ENCODE results near the gene EGR4. TPM values are rescaled to one million over a fixed set of nuclear protein-coding genes. Genes with fewer than 3 reads are reported as not detected.
A peak's percentile ranks its signal among the peaks of the same experiment; 100 is the strongest.

Gene EGR4
- total RNA-seq (2014; rRNA removed; shearing (Covaris generic)) = not detected in 2 replicates

GRCh38 chr2:73293534-73294171 lies at the start of gene EGR4:
Gene EGR4, minus strand, starts transcription at chr2:73293548. Its CDS starts 231 bp downstream, at chr2:73293317.
- DNase-seq (ENCODE audit: low read depth) = peak; percentile 37

- DNase-seq (ENCODE audit: low read depth) = no peak
Measured at GRCh38 chr2:73341039-73341438, 47.7 kb upstream of the EGR4 start.

GRCh38 chr2:73339201-73339600 lies 45.9 kb upstream of the EGR4 start:
- no peak for DNase-seq (ENCODE audit: low read depth)

GRCh38 chr2:73337828-73338227 lies 44.5 kb upstream of the EGR4 start:
- DNase-seq (ENCODE audit: low read depth) = no peak

- DNase-seq (ENCODE audit: low read depth) = no peak
Measured at GRCh38 chr2:73334620-73335019, 41.3 kb upstream of the EGR4 start.

GRCh38 chr2:73334045-73334444 lies 40.7 kb upstream of the EGR4 start:
- no peak for DNase-seq (ENCODE audit: low read depth)

GRCh38 chr2:73333564-73333963 lies 40.2 kb upstream of the EGR4 start:
- no peak for DNase-seq (ENCODE audit: low read depth)

GRCh38 chr2:73324126-73324725 lies 30.9 kb upstream of the EGR4 start:
- DNase-seq (ENCODE audit: low read depth) = no peak

- DNase-seq (ENCODE audit: low read depth) = no peak
Measured at GRCh38 chr2:73323551-73323950, 30.2 kb upstream of the EGR4 start.

- DNase-seq (ENCODE audit: low read depth) = no peak
Measured at GRCh38 chr2:73314441-73314840, 21.1 kb upstream of the EGR4 start.

- no peak for DNase-seq (ENCODE audit: low read depth)
Measured at GRCh38 chr2:73307720-73308119, 14.4 kb upstream of the EGR4 start.

- DNase-seq (ENCODE audit: low read depth) = no peak
Measured at GRCh38 chr2:73301636-73302035, 8.3 kb upstream of the EGR4 start.

GRCh38 chr2:73300926-73301325 lies 7.6 kb upstream of the EGR4 start:
- no peak for DNase-seq (ENCODE audit: low read depth)

GRCh38 chr2:73297586-73297985 lies 4.2 kb upstream of the EGR4 start:
- no peak for DNase-seq (ENCODE audit: low read depth)

- no peak for DNase-seq (ENCODE audit: low read depth)
Measured at GRCh38 chr2:73297151-73297559, 3.8 kb upstream of the EGR4 start.

GRCh38 chr2:73295751-73296400 lies 2.5 kb upstream of the EGR4 start:
- peak; percentile 65 for DNase-seq (ENCODE audit: low read depth)

GRCh38 chr2:73294239-73294638 lies 891 bp upstream of the EGR4 start:
- DNase-seq (ENCODE audit: low read depth) = no peak

GRCh38 chr2:73292906-73293533 lies 328 bp downstream of the EGR4 start:
- DNase-seq (ENCODE audit: low read depth) = no peak

GRCh38 chr2:73292316-73292905 lies 937 bp downstream of the EGR4 start:
- DNase-seq (ENCODE audit: low read depth) = no peak

- DNase-seq (ENCODE audit: low read depth) = no peak
Measured at GRCh38 chr2:73291461-73292315, 1.7 kb downstream of the EGR4 start.

GRCh38 chr2:73291093-73291460 lies 2.3 kb downstream of the EGR4 start:
- peak; percentile 64 for DNase-seq (ENCODE audit: low read depth)

Measured in Daoy (cell line).